ENCODE data around the gene C12orf56. TPM values are rescaled to one million over a fixed set of nuclear protein-coding genes. Genes with fewer than 3 reads are reported as not detected.

Gene C12orf56
- total RNA-seq, 1 donor from 2014 or later = 1.1 TPM

DNA sequence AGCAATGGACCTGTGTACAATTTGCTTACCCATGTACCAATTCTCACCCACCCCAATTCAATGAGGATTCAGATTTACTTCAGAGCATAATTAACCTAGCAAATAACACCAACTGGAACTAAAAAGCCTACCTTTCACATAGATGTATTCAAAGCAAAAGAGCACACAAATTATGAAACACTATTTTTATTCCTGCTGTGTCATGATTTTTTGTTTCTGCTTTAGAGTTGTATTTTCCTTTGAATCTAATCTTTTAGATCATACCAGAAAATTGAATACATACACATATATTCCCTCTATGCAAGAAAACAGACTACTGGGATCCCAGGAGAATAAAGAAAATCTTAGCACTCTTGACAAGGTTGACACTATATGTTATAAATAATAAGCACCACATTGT, 174.3 kb downstream of the C12orf56 start:
- TF ChIP-seq, protein P1, sequence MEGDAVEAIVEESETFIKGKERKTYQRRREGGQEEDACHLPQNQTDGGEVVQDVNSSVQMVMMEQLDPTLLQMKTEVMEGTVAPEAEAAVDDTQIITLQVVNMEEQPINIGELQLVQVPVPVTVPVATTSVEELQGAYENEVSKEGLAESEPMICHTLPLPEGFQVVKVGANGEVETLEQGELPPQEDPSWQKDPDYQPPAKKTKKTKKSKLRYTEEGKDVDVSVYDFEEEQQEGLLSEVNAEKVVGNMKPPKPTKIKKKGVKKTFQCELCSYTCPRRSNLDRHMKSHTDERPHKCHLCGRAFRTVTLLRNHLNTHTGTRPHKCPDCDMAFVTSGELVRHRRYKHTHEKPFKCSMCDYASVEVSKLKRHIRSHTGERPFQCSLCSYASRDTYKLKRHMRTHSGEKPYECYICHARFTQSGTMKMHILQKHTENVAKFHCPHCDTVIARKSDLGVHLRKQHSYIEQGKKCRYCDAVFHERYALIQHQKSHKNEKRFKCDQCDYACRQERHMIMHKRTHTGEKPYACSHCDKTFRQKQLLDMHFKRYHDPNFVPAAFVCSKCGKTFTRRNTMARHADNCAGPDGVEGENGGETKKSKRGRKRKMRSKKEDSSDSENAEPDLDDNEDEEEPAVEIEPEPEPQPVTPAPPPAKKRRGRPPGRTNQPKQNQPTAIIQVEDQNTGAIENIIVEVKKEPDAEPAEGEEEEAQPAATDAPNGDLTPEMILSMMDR (IDR thresholded peaks at IDR 0.05; ENCODE audit: insufficient read depth, low read length, severe bottlenecking) = no peak
- no peak for DNase-seq (ENCODE audit: low read depth)
- no peak for FAIRE-seq
- H3K27me3 ChIP-seq (ENCODE audit: control insufficient read depth, insufficient read depth, low read length) = no peaks in the 10 kb centered on the region
- H3K4me3 ChIP-seq (ENCODE audit: low read depth, low read length) = no peak overlapping the region
- H3K36me3 ChIP-seq (ENCODE audit: control insufficient read depth, insufficient read depth, low read length) = no peaks in the 10 kb centered on the region

Other genes with a start within 250 kb of the C12orf56 start
- gene KICS2, start 168.5 kb downstream of the C12orf56 start, total RNA-seq = 6.7 and 9.0 TPM in 2 replicates
- gene XPOT, start 13.6 kb upstream of the C12orf56 start, total RNA-seq = 151 and 180 TPM in 2 replicates
- 19.8 and 20.0 TPM in 2 replicates for gene TBK1, start 61.4 kb upstream of the C12orf56 start, total RNA-seq
- 8.7 and 9.7 TPM in 2 replicates for gene RASSF3, start 219.7 kb upstream of the C12orf56 start, total RNA-seq

Measured in bronchial epithelial cell (primary cell).